Cortex of kidney (tissue), 1 donor: ENCODE measurements around the gene NCKAP5.

Experiments used
- DNase-seq: peaks from one replicate; lab custom pipeline; 2025; lab: John Stamatoyannopoulos, UW

Gene NCKAP5

GRCh38 chr2:133380991-133381390 lies 187.3 kb downstream of the NCKAP5 start:
- no peak for DNase-seq

- no peak for DNase-seq
Measured at GRCh38 chr2:133378928-133379549, 189.2 kb downstream of the NCKAP5 start.

GRCh38 chr2:133378386-133378785 lies 189.9 kb downstream of the NCKAP5 start:
- no peak for DNase-seq

- DNase-seq = no peak
Measured at GRCh38 chr2:133377599-133377998, 190.7 kb downstream of the NCKAP5 start.

GRCh38 chr2:133377021-133377481 lies 191.2 kb downstream of the NCKAP5 start:
- no peak for DNase-seq

- no peak for DNase-seq
Measured at GRCh38 chr2:133374781-133375180, 193.5 kb downstream of the NCKAP5 start.

GRCh38 chr2:133371286-133371685 lies 197.0 kb downstream of the NCKAP5 start:
- no peak for DNase-seq

GRCh38 chr2:133369901-133370658 lies 198.2 kb downstream of the NCKAP5 start:
- no peak for DNase-seq

GRCh38 chr2:133365117-133365516 lies 203.1 kb downstream of the NCKAP5 start:
- no peak for DNase-seq

GRCh38 chr2:133364636-133365035 lies 203.6 kb downstream of the NCKAP5 start:
- no peak for DNase-seq

- DNase-seq = no peak
Measured at GRCh38 chr2:133363884-133364283, 204.4 kb downstream of the NCKAP5 start.

GRCh38 chr2:133362061-133362476 lies 206.2 kb downstream of the NCKAP5 start:
- DNase-seq = no peak

GRCh38 chr2:133360882-133361281 lies 207.4 kb downstream of the NCKAP5 start:
- no peak for DNase-seq

- no peak for DNase-seq
Measured at GRCh38 chr2:133360190-133360589, 208.1 kb downstream of the NCKAP5 start.

- DNase-seq = no peak
Measured at GRCh38 chr2:133352719-133353118, 215.5 kb downstream of the NCKAP5 start.

- no peak for DNase-seq
Measured at GRCh38 chr2:133346654-133347053, 221.6 kb downstream of the NCKAP5 start.

GRCh38 chr2:133345638-133346037 lies 222.6 kb downstream of the NCKAP5 start:
- no peak for DNase-seq

GRCh38 chr2:133344849-133345248 lies 223.4 kb downstream of the NCKAP5 start:
- DNase-seq = no peak

GRCh38 chr2:133343018-133343352 lies 225.3 kb downstream of the NCKAP5 start:
- DNase-seq = no peak

GRCh38 chr2:133342286-133343017 lies 225.8 kb downstream of the NCKAP5 start:
- no peak for DNase-seq

- no peak for DNase-seq
Measured at GRCh38 chr2:133341575-133341974, 226.7 kb downstream of the NCKAP5 start.

- no peak for DNase-seq
Measured at GRCh38 chr2:133338224-133338623, 230.0 kb downstream of the NCKAP5 start.

- no peak for DNase-seq
Measured at GRCh38 chr2:133334923-133335322, 233.3 kb downstream of the NCKAP5 start.
